Measurements from ENCODE around the gene CCDC33. TPM values are rescaled to one million over a fixed set of nuclear protein-coding genes. Genes with fewer than 3 reads are reported as not detected.
"Not testable (repeated sequence)": the region's sequence is repeated elsewhere in the genome, so short reads cannot be mapped to it uniquely, and the experiment has no call there.

The CCDC33 gene
- total RNA-seq, 1 donor from 2014 or later: not detected

DNA sequence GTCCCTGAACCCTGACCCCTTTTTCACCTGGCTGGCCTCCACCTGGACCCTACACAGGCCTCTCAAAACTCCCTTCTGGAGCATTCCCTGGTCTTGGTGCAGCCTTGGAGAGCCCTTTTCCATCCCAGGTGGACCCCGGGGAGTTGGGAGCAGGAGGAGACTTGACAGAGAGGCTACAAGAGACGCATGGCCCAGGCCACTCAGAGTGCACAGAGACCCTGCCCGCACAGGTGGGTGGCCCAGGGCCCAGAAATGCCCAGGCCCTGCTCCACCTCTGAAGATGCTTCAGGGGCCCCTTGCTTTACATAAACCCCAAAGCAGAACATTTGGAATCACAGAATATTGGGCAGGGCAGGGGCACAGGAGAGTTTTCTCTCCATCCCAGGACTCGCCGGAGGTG lies 97.0 kb downstream of the CCDC33 start:
- DNase-seq (ENCODE audit: low read depth in 2 of 2): no peak

DNA sequence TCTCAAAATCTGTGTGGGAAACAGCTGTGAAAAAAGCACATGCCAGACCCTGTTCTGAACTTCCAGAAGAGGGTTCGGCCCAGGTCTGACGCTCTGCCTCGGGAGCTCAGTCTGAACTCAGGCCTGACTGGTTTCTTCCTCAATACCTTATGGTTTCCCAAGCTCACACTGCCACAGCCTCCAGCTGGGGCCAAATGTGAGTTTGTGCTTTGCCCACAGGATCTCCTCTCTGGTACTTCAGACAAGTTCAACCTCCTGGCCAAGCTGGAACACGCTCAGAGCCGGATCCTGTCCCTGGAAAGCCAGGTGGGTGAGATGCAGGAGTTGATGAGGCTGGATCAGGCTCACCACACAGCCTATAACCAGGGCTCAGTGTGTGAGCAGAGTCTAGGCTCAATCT lies 97.5 kb downstream of the CCDC33 start:
- no peak for DNase-seq (ENCODE audit: low read depth in 2 of 2)

DNA sequence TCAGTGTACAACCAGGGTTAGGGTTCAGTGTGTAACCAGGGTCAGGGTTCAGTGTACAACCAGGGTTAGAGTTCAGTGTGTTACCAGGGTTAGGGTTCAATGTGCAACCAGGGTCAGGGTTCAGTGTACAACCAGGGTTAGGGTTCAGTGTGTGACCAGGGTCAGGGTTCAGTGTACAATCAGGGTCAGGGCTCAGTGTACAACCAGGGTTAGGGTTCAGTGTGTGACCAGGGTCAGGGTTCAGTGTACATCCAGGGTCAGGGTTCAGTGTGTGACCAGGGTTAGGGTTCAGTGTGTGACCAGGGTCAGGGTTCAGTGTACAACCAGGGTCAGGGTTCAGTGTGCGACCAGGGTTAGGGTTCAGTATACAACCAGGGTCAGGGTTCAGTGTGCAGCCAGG lies 98.0 kb downstream of the CCDC33 start:
- DNase-seq (ENCODE audit: low read depth in 2 of 2): no peak

DNA sequence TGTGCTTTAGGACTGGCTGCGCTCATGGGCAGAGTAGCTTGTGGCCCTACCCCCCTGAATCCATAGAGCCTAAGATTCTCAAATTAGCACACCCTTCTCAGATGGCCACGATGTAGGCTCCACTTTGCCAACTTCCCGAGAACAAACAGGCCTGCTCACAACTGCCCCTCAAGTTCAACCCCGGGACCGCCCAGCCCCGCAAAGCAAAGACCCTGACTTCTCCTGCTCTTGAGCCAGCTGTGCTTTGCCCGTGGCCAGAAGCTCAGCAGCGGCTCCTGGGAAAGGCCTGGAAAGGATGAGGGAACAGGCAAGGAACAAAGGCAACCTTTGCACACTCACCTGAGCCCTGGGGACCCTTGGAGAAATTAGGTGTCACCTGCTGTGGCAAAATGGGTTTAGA lies 99.3 kb downstream of the CCDC33 start:
- no peak for DNase-seq (ENCODE audit: low read depth in 2 of 2)

DNA sequence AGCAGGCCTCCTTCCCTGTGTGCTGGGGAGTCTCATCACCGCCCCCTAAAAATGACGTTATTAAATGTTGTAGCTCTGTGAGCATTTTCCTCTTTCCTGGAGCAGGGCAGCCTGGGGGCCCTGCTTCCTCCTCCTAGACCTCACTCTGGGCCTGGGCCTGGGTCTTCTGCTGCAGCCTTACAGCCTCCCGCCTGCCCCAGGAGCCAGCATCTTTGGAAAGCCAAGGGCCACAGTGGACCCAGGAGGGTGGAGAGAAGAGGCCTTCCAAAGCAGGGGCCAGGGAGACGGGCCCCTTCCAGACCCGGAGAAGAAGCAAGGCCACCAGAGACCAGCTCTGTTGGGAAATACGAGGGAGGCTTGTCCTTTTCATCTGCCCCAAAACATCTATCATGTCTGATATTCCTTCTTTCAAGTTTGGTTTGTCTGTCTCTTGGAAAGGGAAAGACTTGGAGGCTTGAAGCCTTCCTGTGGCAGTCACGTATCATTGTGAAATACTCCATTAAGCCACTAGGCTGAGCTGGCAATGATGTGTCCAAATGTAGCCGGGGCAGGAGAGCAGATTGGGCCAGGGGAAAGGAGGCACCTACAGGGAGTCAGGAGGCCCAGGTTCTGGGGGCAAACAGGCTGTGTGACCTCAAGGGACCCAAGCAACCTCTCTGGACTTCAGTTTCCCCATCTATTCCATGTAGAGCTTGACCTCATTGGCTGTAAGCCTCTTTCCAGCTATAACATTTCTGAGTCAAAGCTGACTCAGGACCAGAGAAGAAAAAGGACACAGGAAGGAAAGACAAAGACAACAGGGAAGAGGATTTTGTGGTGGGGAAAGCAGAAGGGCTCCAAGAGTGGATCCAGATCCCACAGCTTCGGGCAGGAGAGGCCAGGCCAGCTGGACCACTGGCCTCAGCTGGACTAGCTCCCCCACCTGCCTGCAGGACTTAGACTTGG lies 100.2 kb downstream of the CCDC33 start:
- DNase-seq (ENCODE audit: low read depth in 2 of 2): no peak

DNA sequence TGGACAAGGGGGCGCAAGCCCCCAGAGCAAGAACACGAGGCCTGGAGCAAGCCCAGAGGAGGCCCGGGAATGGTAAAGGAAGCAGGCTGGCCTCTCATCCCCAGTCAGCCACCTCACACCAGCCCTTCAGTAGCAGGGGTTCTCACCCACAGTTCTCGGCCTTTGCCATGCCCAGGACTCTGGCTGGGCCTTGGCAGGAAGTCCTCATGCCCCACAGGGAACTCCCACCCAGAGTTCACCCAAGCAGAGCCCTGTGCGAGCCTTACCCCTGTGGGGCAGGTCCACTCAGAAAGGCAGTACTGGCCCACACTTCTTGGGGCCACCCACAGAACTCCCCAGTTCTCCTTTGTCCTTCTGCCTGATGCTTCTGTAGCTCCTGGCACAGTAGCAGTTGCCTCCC lies 101.0 kb downstream of the CCDC33 start:
- no peak for DNase-seq (ENCODE audit: low read depth in 2 of 2)

DNA sequence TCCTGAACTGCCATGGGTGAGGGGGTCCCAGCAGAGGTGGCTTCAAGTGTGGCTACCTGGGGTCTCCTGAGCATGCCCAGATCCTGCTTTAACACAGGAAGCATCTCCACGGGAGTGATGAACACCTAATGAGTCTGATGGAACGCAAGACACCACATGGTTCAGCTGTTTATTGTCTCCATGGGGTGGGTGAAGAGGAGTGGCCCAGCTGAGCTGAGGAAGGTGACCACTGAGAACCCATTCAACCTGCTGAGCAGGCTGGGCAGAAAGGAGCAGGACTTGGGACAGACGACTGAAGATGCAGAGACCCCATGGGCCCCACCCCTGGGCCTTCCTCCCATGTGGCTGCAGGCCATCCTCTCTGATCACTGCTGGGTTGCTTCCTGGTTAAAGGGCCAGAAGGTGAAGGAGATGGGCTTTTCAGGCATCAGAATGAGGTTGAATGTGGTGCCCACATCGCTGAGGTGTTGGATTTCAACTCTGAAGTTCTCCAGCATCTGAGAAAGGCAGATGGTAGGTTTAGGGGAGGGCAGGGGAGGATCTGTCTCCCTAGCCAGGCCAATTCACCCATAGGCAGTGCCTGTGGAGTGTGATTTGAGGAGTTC lies 101.6 kb downstream of the CCDC33 start:
- DNase-seq (ENCODE audit: low read depth in 2 of 2): no peak

DNA sequence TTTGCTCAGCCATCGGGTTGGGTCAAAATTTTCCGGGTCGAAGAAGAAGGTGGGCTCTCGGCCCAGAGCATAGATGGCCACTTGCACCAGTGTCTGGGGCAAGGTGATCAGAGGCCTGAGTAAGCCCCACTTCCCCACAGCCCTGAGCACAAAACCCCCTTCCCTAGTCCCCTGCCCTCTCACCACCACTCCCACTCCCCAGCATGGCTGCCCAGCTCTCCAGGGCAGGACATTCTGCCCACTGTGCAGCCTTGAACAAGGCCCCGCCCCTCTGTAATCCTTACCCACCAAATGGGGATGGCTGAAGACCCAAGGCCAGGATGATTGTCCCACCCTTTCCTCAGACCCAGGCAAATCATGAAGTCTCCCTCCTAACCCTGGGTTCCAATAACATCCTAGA lies 102.5 kb downstream of the CCDC33 start:
- no peak for DNase-seq (ENCODE audit: low read depth in 2 of 2)

DNA sequence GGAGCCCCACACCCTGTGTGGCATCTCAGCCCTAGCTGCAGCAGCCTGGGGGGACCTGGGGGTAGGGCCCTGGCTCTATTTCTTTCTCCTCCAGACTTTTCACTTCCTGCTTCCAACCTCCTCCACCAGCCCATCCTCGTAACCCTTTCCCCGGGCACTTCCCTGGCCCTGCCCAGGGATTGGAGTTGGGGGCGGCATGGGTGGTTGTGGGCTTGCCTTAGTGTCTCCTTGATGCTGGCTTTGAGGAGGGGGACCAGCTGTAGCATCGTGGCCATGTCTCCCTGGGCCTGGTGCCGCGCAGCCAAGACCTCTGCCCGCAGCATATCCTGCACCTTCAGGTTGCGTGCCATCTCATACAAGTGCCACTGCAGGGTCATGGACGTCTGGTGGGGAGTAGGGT lies 103.2 kb downstream of the CCDC33 start:
- DNase-seq (ENCODE audit: low read depth in 2 of 2): no peak

DNA sequence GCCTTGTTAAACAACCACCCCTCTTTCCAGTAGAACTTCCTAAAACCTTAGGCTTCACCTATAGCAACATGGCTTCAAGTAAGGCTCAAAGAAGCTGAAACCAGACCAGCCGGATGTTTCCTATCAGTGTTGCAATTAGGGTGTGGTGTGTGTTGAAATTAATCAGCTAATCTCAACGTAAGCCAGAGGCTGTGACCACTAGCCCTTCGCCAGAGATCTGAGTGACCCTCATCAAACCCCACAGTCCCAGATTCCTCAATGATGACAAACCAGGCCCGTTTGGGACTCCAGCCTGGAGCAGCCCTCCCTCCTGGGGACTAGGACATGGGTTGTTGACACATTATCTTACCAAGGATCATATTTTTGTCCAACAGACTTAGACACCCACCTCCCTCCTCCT lies 104.0 kb downstream of the CCDC33 start:
- no peak for DNase-seq (ENCODE audit: low read depth in 2 of 2)

DNA sequence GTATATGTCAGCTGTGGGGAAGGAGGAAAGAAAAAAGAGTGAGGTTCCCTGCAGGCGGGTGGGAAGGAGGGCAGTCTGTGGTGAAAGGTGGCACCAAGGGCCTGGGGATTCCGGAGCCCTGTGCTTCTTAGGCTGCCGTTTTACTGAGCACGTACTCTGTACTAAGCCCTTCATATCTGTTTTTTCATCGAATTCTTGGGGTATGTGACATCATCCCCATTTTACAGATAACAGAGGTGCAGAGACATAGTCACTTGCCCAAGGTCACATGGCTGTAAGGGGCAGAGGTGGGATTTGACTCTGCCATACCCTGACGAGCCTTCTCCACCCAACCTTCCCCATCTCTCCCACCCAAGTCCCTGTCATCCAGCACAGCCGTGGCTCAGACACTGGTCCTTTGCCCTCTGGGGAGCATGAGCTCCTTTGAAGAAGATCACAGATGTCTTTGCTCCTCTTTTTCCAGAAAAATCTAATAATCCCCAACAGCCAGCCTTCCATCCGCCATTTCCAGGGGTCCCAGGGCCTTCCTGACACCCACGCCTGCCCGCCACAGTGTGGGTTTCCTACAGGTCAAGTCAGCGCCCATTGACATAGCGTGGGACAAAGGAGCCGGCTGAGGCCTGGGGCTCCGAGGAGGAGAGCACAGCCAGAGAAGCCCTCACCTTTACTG lies 107.1 kb downstream of the CCDC33 start:
- DNase-seq (ENCODE audit: low read depth in 2 of 2): no peak

DNA sequence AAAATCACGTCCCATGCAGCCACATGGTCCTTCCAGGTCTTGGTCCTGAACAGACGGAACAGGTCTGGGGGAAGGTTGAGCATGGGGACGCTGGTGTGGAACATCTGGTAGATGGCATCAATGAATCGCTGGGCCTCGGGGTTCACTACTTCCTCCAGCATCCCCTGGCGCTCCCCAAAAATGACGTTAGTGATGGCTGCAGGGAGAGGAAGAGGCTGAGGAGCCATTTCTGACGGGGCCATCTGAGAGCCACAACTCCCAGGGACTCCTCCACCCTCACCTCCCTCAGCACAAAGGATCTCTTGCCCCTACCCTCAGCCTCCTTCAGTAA lies 107.6 kb downstream of the CCDC33 start:
- no peak for DNase-seq (ENCODE audit: low read depth in 2 of 2)

DNA sequence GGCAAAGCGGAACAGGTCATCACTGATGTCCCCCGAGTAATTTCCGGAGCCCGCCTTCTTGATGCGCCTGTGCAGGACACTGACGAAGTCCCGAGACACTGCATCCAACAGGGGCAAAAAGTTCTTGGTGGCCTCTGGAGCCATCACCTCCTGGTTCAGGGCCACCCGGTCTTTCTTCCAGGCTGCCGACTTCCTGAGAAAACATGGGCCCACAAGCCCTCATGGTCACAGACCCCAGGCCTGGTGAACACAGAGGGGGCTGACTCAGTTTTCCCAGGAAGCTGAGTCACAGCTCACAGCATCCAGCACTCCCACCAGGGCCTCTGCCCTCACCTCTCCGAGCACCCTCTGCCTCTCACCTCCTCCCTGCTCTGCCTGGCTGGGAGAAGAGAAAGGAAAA lies 108.9 kb downstream of the CCDC33 start:
- peak in 1 of 2 donors; percentile 53 for DNase-seq (ENCODE audit: low read depth in 2 of 2)

DNA sequence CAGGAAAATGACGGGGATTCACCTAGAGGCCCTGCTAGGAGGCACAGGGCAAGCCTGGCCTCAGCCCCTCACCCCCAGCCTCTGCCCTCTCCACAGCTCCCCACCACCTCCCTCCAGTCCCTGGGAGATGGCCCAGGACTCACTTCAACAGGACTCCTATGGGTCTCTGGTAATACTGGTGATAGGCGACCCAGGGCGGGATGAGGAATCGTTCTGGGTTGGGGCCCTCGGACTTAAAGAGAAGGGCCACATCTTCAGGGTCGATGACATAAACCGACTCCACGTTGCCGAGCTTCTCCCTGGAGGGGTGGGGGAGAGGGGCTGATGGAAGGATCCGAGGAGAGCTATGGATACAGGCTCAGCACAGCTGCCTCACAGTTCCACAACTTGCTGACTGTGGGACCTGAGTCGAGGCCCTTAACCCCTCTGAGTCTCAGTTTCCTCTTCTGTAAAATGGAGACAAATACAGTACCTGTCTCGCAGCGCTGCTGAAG lies 111.7 kb downstream of the CCDC33 start:
- DNase-seq (ENCODE audit: low read depth in 2 of 2): no peak

DNA sequence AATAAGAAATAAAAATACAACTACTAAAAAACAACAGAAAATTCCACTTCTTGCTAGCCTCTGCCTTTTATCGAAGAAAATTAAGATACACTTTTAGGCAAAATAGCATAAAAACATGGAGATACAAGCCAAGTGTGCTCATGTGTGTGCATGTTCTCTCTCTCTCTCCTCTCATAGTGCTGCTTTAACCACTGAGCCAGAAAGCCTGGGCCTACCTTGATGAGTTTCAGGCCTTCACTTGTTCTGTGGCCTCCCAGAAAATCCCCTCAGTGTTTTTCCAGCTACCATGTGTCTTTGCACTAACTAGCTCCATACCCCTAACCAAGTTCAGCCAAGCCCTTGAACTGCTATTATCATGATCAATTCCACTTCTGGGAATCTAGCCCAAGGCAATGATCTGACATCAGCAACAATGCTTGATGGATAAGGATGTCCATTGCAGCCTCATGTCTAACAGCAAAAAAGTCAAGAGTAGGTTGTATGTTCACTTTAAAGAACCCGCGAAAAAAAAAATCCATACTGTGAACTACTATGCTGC lies 113.2 kb downstream of the CCDC33 start:
- DNase-seq (ENCODE audit: low read depth in 2 of 2): no peak

DNA sequence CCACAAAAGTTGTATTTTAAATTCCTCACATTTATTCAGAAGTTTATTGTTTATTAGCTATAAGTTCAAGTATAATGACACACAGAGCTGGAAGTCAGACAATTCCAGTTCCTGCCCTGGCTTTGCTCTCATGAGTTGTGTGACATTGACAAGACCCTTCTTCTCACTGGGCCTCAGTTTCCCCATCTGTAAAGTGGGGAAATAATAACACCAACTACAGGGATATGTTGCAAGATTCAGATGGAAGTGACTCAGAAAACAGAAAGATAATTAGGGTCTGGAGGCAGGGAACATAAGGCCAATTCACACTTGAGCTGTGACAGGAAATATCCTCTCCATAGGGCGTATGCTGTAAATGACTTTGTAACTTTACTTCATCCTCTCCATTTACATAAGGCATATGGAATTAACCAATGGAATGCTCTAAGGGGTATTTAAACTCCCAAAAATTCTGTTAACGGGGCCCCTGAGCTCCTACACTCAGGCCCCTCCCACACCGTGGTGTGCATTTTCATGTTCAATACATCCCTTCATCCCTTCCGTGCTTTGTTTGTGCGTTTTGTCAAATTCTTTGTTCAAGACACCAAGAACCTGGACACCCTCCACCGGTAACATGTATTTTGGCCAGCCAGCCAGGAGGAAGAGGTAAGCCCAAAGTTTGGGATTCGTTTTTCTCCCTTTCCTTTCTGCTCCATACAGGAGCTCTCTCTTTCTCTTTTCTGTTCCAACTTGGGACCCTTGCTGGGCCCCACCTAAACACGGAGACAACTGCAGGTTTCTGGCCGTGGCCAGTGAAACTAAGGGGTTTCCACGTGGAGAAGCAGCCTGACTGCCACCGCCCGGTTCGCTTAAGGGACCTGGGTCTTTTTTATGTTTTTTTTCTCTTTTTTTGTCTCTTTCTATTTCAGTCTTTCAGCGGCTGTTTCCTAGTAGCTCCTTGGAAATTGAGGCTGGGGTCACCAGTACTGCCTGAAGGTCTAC lies 114.5 kb downstream of the CCDC33 start:
- DNase-seq (ENCODE audit: low read depth in 2 of 2): no peak

DNA sequence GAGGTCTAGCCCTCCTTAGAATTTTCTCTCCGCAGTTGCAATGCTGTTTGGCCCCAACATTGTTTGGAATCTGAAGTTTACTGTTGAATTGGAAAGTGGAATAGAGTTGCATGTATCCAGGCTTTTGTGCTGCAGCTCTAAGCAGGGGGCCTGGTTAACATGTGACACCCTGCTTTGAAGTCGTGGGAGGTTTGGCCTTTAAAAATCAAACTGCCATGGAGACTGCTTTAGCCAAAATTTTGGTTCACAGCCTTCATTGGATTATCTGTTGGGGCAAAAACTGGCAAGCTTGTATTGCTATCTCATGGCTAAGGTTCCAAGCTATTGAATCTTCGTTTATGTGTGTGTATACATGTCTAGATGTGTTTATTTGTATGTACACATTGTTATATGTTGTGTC lies 115.5 kb downstream of the CCDC33 start:
- no peak for DNase-seq (ENCODE audit: low read depth in 2 of 2)

DNA sequence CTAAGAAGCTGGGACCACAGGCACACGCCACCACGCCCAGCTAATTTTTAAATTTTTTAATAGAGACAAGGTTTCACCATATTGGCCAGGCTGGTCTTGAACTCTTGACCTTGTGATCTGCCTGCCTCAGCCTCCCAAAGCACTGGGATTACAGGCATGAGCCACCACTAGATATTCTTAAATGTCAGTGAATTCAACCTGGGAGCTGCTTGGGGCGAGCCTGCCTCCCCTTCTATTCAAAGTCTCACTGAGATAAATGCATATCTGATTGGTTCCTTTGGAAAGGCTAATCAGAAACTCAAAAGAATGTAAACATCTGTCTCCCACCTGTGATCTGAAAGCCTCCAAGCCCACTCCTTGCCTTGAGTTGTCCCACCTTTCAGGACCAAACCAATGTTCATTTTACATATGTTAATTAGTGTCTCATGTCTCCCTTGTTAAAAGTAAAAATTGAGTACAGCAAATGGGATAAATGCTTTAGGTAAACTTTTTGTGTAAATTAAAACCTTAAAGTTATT lies 116.3 kb downstream of the CCDC33 start:
- no peak for DNase-seq (ENCODE audit: low read depth in 2 of 2)

DNA sequence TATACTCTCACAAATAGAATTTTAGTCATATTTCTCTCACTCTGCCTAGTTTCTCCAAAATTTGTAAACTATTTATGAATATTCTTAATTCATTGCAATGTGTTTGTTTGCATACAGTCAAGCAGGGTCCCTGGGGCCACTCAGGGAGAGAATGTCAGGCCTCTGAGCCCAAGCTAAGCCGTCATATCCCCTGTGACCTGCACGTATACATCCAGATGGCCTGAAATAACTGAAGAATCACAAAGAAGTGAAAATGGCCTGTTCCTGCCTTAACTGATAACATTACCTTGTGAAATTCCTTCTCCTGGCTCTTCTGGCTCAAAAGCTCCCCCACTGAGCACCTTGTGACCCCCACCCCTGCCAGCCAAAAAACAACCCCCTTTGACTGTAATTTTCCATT lies 117.9 kb downstream of the CCDC33 start:
- not testable (repeated sequence) for DNase-seq (ENCODE audit: low read depth in 2 of 2)

DNA sequence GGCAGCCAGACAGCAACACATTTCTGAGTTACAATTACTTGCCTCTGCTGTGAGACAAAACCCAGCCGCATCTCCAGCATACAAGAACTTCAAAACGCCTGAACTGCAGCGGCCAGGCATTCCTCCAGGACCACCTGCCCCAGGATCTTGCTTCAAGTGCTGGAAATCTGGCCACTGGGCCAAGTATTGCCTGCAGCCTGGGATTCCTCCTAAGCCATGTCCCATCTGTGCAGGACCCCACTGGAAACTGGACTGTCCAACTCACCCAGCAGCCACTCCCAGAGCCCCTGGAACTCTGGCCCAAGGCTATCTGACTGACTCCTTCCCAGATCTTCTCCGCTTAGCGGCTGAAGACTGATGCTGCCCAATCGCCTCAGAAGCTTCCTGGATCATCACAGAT lies 119.9 kb downstream of the CCDC33 start:
- not testable (repeated sequence) for DNase-seq (ENCODE audit: low read depth in 2 of 2)

DNA sequence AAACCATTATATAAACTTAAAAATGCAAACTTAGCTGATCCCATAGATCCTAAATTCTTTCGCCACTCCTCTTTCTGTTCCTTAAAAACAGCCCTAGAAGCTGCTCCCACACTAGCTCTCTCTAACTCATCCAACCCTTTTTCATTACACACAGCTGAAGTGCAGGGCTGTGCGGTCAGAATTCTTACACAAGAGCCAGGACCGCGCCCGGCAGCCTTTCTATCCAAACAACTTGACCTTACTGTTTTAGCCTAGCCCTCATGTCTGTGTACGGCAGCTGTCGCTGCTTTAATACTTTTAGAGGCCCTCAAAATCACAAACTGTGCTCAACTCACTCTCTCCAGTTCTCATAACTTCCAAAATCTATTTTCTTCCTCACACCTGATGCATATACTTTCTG lies 121.4 kb downstream of the CCDC33 start:
- DNase-seq (ENCODE audit: low read depth in 2 of 2): not testable (repeated sequence)
